GM12878 (cell line): ENCODE data around the gene METRNL. TPM values are rescaled to one million over a fixed set of nuclear protein-coding genes. Genes with fewer than 3 reads are reported as not detected.

Experiments used
- ATAC-seq: fragments of 200-7000 bp; cut with Tn5 transposase; 3 replicates; pipeline ENCODE4 v1.9.1; 2020; ENCODE audit warnings: mild to moderate bottlenecking, moderate library complexity
- BruUV-seq: library from RNA; stranded (reverse); fragments of 400-500 nt; replicated peaks from 2 replicates; lab custom pipeline; 2021; lab: Mats Ljungman, UMichigan
- CTCF ChIA-PET: fragments of 300-600 bp; sonication (Branson Sonifier 250); formaldehyde crosslinking; extraction: SDS; loops from one replicate; lab custom pipeline; 2021; ENCODE audit warnings: inconsistent platforms; lab: Yijun Ruan, JAX
- POLR2A ChIA-PET: fragments of 350-600 bp; formaldehyde crosslinking; extraction: SDS; loops from one replicate; lab custom pipeline; 2021; ENCODE audit warnings: inconsistent platforms; lab: Charles Lee
- RAD21 ChIA-PET: fragments of 300-600 bp; sonication (Branson Sonifier 250); formaldehyde crosslinking; loops from one replicate; lab custom pipeline; 2023; ENCODE audit warnings: antibody characterized with exemption; ENCODE audit not compliant: unreplicated experiment; lab: Charles Lee
- SMC1A ChIA-PET: fragments of 300-600 bp; sonication (Branson Sonifier 250); formaldehyde crosslinking; loops from one replicate; lab custom pipeline; 2023; ENCODE audit not compliant: unreplicated experiment, uncharacterized antibody; lab: Charles Lee
- DNase-seq: peaks from one replicate; pipeline ENCODE4 v3.0.0-alpha.2; 2011; ENCODE audit warnings: low read depth, low spot score
- FAIRE-seq: peaks from 3 replicates; lab custom pipeline; 2011; peaks lifted over from hg19 to GRCh38; lab: Jason Lieb, UNC
- H2AFZ ChIP-seq: 2 replicates; pipeline ENCODE4 v1.6.0; 2011; ENCODE audit warnings: low read depth, low read length, control low read depth; ENCODE audit not compliant: control insufficient read depth
- H3K27ac ChIP-seq: 2 replicates; pipeline ENCODE4 v1.5.1; 2011; ENCODE audit warnings: control low read depth; ENCODE audit not compliant: control insufficient read depth, insufficient read depth
- H3K27me3 ChIP-seq, 2 experiments: replicated peaks in 1 of 2; 2 replicates each; pipeline versions ENCODE4 v1.6.0 to v1.6.1; 2011; ENCODE audit warnings: low read length in 1 of 2; ENCODE audit not compliant: control insufficient read depth in 2 of 2, insufficient read depth in 2 of 2
- H3K36me3 ChIP-seq, 2 experiments: 2 replicates each; pipeline ENCODE4 v1.5.1; 2011; ENCODE audit warnings: low read length in 1 of 2; ENCODE audit not compliant: control insufficient read depth in 2 of 2, insufficient read depth in 2 of 2
- H3K4me1 ChIP-seq: 2 replicates; pipeline ENCODE4 v1.6.1; 2011; ENCODE audit warnings: mild to moderate bottlenecking, low read length, moderate library complexity, mixed read lengths; ENCODE audit not compliant: control insufficient read depth, insufficient read depth
- H3K4me2 ChIP-seq: 2 replicates; pipeline ENCODE4 v1.6.0; 2011; ENCODE audit warnings: control low read depth; ENCODE audit not compliant: control insufficient read depth, insufficient read depth
- H3K4me3 ChIP-seq: fragments of 200-600 bp; sonication (generic); 2 replicates; pipeline ENCODE4 v1.5.1; 2016
- H3K79me2 ChIP-seq: 2 replicates; pipeline ENCODE4 v1.6.0; 2011; ENCODE audit warnings: low read length; ENCODE audit not compliant: control insufficient read depth, insufficient read depth
- H3K9ac ChIP-seq: 2 replicates; pipeline ENCODE4 v1.8.0; 2011; ENCODE audit warnings: low read length, control low read depth, mixed read lengths; ENCODE audit not compliant: control insufficient read depth, insufficient read depth
- H3K9me3 ChIP-seq: replicated peaks from 3 replicates; pipeline ENCODE4 v1.5.1; 2011; ENCODE audit warnings: mild to moderate bottlenecking, low read length; ENCODE audit not compliant: control insufficient read depth, insufficient read depth
- H4K20me1 ChIP-seq: 2 replicates; pipeline ENCODE4 v1.6.0; 2011; ENCODE audit not compliant: control insufficient read depth, insufficient read depth
- DPF2 ChIP-seq: fragments of 450-650 bp; IDR thresholded peaks from 2 replicates; pipeline ENCODE4 v1.6.1; 2017; ENCODE audit warnings: mild to moderate bottlenecking
- HSF1 ChIP-seq: fragments of 150-350 bp; IDR thresholded peaks from 2 replicates; pipeline ENCODE4 v1.6.1; 2014; ENCODE audit warnings: mild to moderate bottlenecking, low read depth, low read length
- KLF5 ChIP-seq: fragments of 450-650 bp; IDR thresholded peaks from 2 replicates; pipeline ENCODE4 v1.6.1; 2014; ENCODE audit warnings: mild to moderate bottlenecking; ENCODE audit not compliant: partially characterized antibody
- MEF2B ChIP-seq: fragments of 450-650 bp; IDR thresholded peaks from 2 replicates; pipeline ENCODE4 v1.6.1; 2018; ENCODE audit warnings: mild to moderate bottlenecking, moderate library complexity; ENCODE audit not compliant: partially characterized antibody, poor library complexity, severe bottlenecking
- NFXL1 ChIP-seq: fragments of 450-650 bp; IDR thresholded peaks from 2 replicates; pipeline ENCODE4 v1.6.1; 2017; ENCODE audit warnings: antibody characterized with exemption, mild to moderate bottlenecking, borderline replicate concordance
- PAX8 ChIP-seq: fragments of 450-650 bp; IDR thresholded peaks from 2 replicates; pipeline ENCODE4 v1.6.1; 2017; ENCODE audit warnings: mild to moderate bottlenecking, moderate library complexity
- RELB ChIP-seq: fragments of 450-650 bp; IDR thresholded peaks from 2 replicates; pipeline ENCODE4 v1.6.1; 2017; ENCODE audit warnings: low read depth, mild to moderate bottlenecking, moderate library complexity
- ZSCAN29 ChIP-seq: fragments of 450-650 bp; IDR thresholded peaks from 2 replicates; pipeline ENCODE4 v1.6.1; 2017; ENCODE audit warnings: mild to moderate bottlenecking, moderate library complexity
- WGBS: methylation state at CpG from one replicate; pipeline ENCODE4 v1.1.6; 2016; ENCODE audit warnings: low lambda C conversion rate; ENCODE audit not compliant: insufficient replicate concordance, insufficient coverage; ENCODE audit errors: missing lambda C conversion rate; 5-methylcytosine and 5-hydroxymethylcytosine counted together
- in situ Hi-C: fragments of 300-500 bp; cut with MboI; formaldehyde crosslinking; loops from 9 replicates; pipeline ENCODE4 v1.14.3; 2018; ENCODE audit warnings: mixed read lengths
- intact Hi-C: fragments of 100-400 bp; cut with micrococcal nuclease; formaldehyde crosslinking; loops from one replicate; pipeline ENCODE4 v1.14.2; 2022; ENCODE audit not compliant: unreplicated experiment
- polyA plus RNA-seq, 11 experiments: library from polyadenylated mRNA; depleted of rRNA in 4 of 11; unstranded in 6 of 11; stranded (reverse) in 5 of 11; fragments of >200 nt; fragmentation: Nextera tagmentation in 4 of 11; fragmentation: Illumina TruSeq in 1 of 11; extraction: Ambion mirVana in 4 of 11; extraction: Trizol in 1 of 11; gene quantifications; 1 replicate in 1 of 11; 2 replicates in 10 of 11; pipeline versions ENCODE4 v1.2.1 to v1.2.3, GENCODE V29; 2011 to 2016; ENCODE audit warnings: inconsistent platforms in 2 of 11, missing spikeins in 2 of 11, low read depth in 1 of 11
- total RNA-seq, 4 experiments: library from RNA; depleted of rRNA in 3 of 4; stranded (reverse); fragments of >200 nt in 3 of 4; fragmentation: Illumina TruSeq in 1 of 4; extraction: Trizol in 1 of 4; gene quantifications; 2 replicates each; pipeline versions ENCODE4 v1.2.1 to v1.2.3, GENCODE V29; 2013 to 2021

The METRNL gene
- total and polyA plus RNA-seq, 10 of the 15 experiments (the other 5 are each of a cell fraction or from before 2014, with no cell fraction given) = 0.05 to 3.7 (median 0.48) TPM; not detected in 2

- H3K27me3 ChIP-seq = peaks cover 0 to 1% of the 10 kb centered on the region in 2 experiments; a peak in 1 of 4 replicates
Observed at GRCh38 chr17:83104577-83105505, 25.4 kb downstream of the METRNL start.

More at GRCh38 chr17:83104577-83105505, 25.4 kb downstream of the METRNL start:
- no TSS peak for BruUV-seq
- RAD21 ChIA-PET = no interaction called here
- H3K27ac ChIP-seq = no peak overlapping the region
- CTCF ChIA-PET = no interaction called here
- no peak overlapping the region for H2AFZ ChIP-seq
- in situ Hi-C loops = no loop called here
- H3K4me3 ChIP-seq = no peak overlapping the region
- TF ChIP-seq PAX8 (no peak), KLF5 (no peak), RELB (no peak), HSF1 (no peak), ZSCAN29 (no peak), DPF2 (no peak), NFXL1 (no peak), MEF2B (no peak)
- SMC1A ChIA-PET = interaction anchor here (0.6 kb wide), 1 partner anchor 49 kb away, joined by 3 read pairs; no protein-coding TSS in a partner anchor
- no peaks in the 10 kb centered on the region for H3K79me2 ChIP-seq
- H4K20me1 ChIP-seq = no peaks in the 10 kb centered on the region
- H3K9ac ChIP-seq = no peak overlapping the region
- no peaks in the 10 kb centered on the region; the same call in 2 of the 3 replicates for H3K9me3 ChIP-seq
- no peak overlapping the region for H3K4me2 ChIP-seq
- WGBS = 69% methylated on average over 42 of the region's 45 CpGs
- H3K36me3 ChIP-seq = no peaks in the 10 kb centered on the region
- H3K4me1 ChIP-seq = no peaks in the 10 kb centered on the region; the same call in 1 of the 2 replicates
- DNase-seq (no peak), FAIRE-seq (no peak), ATAC-seq (no peak)
- intact Hi-C loops = no loop called here
- POLR2A ChIA-PET = no interaction called here
